ENCODE results near the gene EXOSC7. TPM values are rescaled to one million over a fixed set of nuclear protein-coding genes. Genes with fewer than 3 reads are reported as not detected.

EXOSC7 gene
- total and polyA plus RNA-seq, 2 donors (not counting 3 experiments of a cell fraction or from before 2014, with no cell fraction given), result 44.5 to 53.8 TPM

DNA sequence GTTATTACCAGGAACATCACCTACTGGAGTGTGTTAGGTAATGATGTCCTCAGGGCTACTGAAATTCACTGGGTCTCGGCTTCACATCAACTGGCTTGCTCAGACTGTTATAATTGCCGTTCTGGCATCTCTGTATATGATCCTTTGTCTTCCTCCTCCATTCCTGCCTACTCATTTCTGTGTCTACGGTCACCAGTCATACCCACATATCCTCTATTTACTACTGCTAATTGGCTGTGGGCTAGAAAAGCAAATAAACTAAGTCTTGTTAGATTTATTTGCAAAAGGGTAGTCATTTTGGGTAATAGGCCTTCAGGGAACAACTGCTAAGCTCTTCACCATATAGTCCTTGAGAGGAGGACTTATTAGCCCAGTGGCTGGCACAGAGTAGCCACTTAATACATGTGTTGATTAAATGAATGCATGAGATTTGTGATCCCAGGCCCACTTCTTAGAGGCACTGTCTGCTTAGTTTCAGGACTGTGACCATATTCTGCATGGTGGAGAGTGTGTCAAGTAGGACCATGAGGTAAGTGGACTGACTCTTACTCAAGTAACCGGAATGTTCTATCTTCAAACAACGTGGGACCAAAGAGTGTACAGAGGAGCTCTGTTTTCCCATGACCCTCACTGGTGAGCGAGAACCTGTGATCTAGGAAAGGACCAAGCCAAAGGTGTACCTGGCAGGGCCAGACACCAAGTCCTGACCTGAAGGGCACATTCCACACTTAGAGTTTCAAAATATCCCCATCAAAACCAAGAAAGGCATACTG, 13.2 kb upstream of the EXOSC7 start:
- Histone ChIP-seq H4K20me1 (replicated peaks; ENCODE audit: control insufficient read depth, extremely low read depth, insufficient read depth, low read length) (no peaks in the 10 kb centered on the region), H3K4me3 (replicated peaks in 1 of 3; ENCODE audit: insufficient read depth in 1 of 3, low read depth in 1 of 3, low read length in 3 of 3) (no peak overlapping the region), H3K9me3 (replicated peaks; ENCODE audit: control insufficient read depth, insufficient read depth, low read length) (no peaks in the 10 kb centered on the region), H3K79me2 (ENCODE audit: control insufficient read depth, insufficient read depth, low read length) (peaks cover 29% of the 10 kb centered on the region), H3K4me1 (ENCODE audit: control insufficient read depth, extremely low read depth, insufficient read depth, low read length) (peaks cover 3% of the 10 kb centered on the region), H3K27me3 (ENCODE audit: control insufficient read depth in 2 of 2, insufficient read depth in 2 of 2, low read length in 2 of 2) (no peaks in the 10 kb centered on the region), H3K9me1 (replicated peaks; ENCODE audit: control insufficient read depth, extremely low read depth, insufficient read depth, low read length) (no peaks in the 10 kb centered on the region), H3K4me2 (ENCODE audit: insufficient read depth, low read length) (no peak overlapping the region), H3K27ac (ENCODE audit: insufficient read depth, low read depth, low read length) (no peak overlapping the region), H3K9ac (replicated peaks; ENCODE audit: extremely low read depth, insufficient read depth, low read length) (no peak overlapping the region), H2AFZ (ENCODE audit: low read depth, low read length) (no peak overlapping the region), H3K36me3 (ENCODE audit: control insufficient read depth in 2 of 2, extremely low read depth in 1 of 2, insufficient read depth in 2 of 2, low read length in 2 of 2) (peaks cover 0 to 2% of the 10 kb centered on the region in 2 experiments)
- no peak for DNase-seq (ENCODE audit: low read depth, low spot score)
- POLR2A ChIA-PET, result interaction anchor here (0.9 kb wide), 1 partner anchor 997 kb away, joined by 3 read pairs; no protein-coding TSS in a partner anchor
- FAIRE-seq, result no peak
- TF ChIP-seq, protein P1, sequence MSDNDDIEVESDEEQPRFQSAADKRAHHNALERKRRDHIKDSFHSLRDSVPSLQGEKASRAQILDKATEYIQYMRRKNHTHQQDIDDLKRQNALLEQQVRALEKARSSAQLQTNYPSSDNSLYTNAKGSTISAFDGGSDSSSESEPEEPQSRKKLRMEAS (IDR thresholded peaks at IDR 0.05; ENCODE audit: insufficient read depth, insufficient read length), result no peak
- TF ChIP-seq GATA2 (IDR thresholded peaks at IDR 0.05; ENCODE audit: insufficient read depth, insufficient read length, low read depth, low read length) (no peak), FOS (IDR thresholded peaks at IDR 0.05; ENCODE audit: borderline replicate concordance, insufficient read depth, low read length) (no peak), MYC (IDR thresholded peaks at IDR 0.05; ENCODE audit: low read depth, low read length) (no peak), POLR2A (IDR thresholded peaks at IDR 0.05; ENCODE audit: low read depth, low read length) (no peak), JUN (IDR thresholded peaks at IDR 0.05; ENCODE audit: borderline replicate concordance, insufficient read depth, insufficient read length, low read depth) (no peak), EZH2 (IDR thresholded peaks at IDR 0.05; ENCODE audit: borderline replicate concordance, low read depth, low read length, severe bottlenecking) (no peak), POLR2AphosphoS5 (IDR thresholded peaks at IDR 0.05; ENCODE audit: insufficient read depth, low read depth, low read length) (no peak)
- TF ChIP-seq, protein P2, sequence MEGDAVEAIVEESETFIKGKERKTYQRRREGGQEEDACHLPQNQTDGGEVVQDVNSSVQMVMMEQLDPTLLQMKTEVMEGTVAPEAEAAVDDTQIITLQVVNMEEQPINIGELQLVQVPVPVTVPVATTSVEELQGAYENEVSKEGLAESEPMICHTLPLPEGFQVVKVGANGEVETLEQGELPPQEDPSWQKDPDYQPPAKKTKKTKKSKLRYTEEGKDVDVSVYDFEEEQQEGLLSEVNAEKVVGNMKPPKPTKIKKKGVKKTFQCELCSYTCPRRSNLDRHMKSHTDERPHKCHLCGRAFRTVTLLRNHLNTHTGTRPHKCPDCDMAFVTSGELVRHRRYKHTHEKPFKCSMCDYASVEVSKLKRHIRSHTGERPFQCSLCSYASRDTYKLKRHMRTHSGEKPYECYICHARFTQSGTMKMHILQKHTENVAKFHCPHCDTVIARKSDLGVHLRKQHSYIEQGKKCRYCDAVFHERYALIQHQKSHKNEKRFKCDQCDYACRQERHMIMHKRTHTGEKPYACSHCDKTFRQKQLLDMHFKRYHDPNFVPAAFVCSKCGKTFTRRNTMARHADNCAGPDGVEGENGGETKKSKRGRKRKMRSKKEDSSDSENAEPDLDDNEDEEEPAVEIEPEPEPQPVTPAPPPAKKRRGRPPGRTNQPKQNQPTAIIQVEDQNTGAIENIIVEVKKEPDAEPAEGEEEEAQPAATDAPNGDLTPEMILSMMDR (IDR thresholded peaks at IDR 0.05; ENCODE audit: extremely low read depth in 1 of 2, insufficient read depth in 1 of 2, low read depth in 1 of 2, low read length in 2 of 2), result no peak
- intact Hi-C loops (cut with micrococcal nuclease), result no loop called here
- CTCF ChIA-PET, result interaction anchor here (1.1 kb wide), 1 partner anchor 8 kb away, joined by 3 read pairs; no protein-coding TSS in a partner anchor
- dilution Hi-C loops (cut with MboI; ENCODE audit: extremely low pct_ligation_motif_present, low sequenced_read_pairs), result no loop called here
- no TSS peak for BruUV-seq (replicated peaks)

Data from endothelial cell of umbilical vein (primary cell).